GM21576 (cell line): ENCODE data around the gene AIFM3.
A peak's percentile ranks its signal among the peaks of the same experiment; 100 is the strongest.

Experiments used
- ATAC-seq: cut with Tn5 transposase; IDR thresholded peaks from one replicate; pipeline ENCODE4 v1.9.1; 2021; ENCODE audit warnings: mild to moderate bottlenecking, moderate library complexity; ENCODE audit not compliant: unreplicated experiment

Gene AIFM3

GRCh38 chr22:20973634-20974286 is 6.7 kb downstream of the AIFM3 start:
- ATAC-seq = no peak

GRCh38 chr22:20974336-20974955 is 7.4 kb downstream of the AIFM3 start:
- no peak for ATAC-seq

GRCh38 chr22:20975541-20976290 is 8.7 kb downstream of the AIFM3 start:
- no peak for ATAC-seq

- ATAC-seq = no peak
Measured at GRCh38 chr22:20976291-20976877, 9.3 kb downstream of the AIFM3 start.

GRCh38 chr22:20977019-20977418 is 10.0 kb downstream of the AIFM3 start:
- no peak for ATAC-seq

GRCh38 chr22:20977516-20978170 is 10.6 kb downstream of the AIFM3 start:
- ATAC-seq = no peak

- no peak for ATAC-seq
Measured at GRCh38 chr22:20978419-20978818, 11.4 kb downstream of the AIFM3 start.

- no peak for ATAC-seq
Measured at GRCh38 chr22:20979243-20979809, 12.3 kb downstream of the AIFM3 start.

- no peak for ATAC-seq
Measured at GRCh38 chr22:20979940-20980453, 12.9 kb downstream of the AIFM3 start.

- ATAC-seq = no peak
Measured at GRCh38 chr22:20980523-20980922, 13.5 kb downstream of the AIFM3 start.

- ATAC-seq = no peak
Measured at GRCh38 chr22:20980938-20981722, 14.1 kb downstream of the AIFM3 start.

GRCh38 chr22:20981787-20982562 is 14.9 kb downstream of the AIFM3 start, which contains the start of gene LZTR1:
TSS of gene LZTR1 (plus strand) at chr22:20982297. CDS start at chr22:20982372, 75 bp downstream.
- peak; percentile 74 for ATAC-seq

GRCh38 chr22:20982563-20982882 is 15.5 kb downstream of the AIFM3 start:
- no peak for ATAC-seq

GRCh38 chr22:20983081-20983771 is 16.2 kb downstream of the AIFM3 start:
- no peak for ATAC-seq

GRCh38 chr22:20985720-20986119 is 18.7 kb downstream of the AIFM3 start:
- no peak for ATAC-seq

GRCh38 chr22:20986365-20986764 is 19.3 kb downstream of the AIFM3 start:
- no peak for ATAC-seq

- no peak for ATAC-seq
Measured at GRCh38 chr22:20987375-20987774, 20.3 kb downstream of the AIFM3 start.

GRCh38 chr22:20988573-20989322 is 21.7 kb downstream of the AIFM3 start:
- no peak for ATAC-seq
